ENCODE data around the gene DGKI.

DGKI gene

DNA sequence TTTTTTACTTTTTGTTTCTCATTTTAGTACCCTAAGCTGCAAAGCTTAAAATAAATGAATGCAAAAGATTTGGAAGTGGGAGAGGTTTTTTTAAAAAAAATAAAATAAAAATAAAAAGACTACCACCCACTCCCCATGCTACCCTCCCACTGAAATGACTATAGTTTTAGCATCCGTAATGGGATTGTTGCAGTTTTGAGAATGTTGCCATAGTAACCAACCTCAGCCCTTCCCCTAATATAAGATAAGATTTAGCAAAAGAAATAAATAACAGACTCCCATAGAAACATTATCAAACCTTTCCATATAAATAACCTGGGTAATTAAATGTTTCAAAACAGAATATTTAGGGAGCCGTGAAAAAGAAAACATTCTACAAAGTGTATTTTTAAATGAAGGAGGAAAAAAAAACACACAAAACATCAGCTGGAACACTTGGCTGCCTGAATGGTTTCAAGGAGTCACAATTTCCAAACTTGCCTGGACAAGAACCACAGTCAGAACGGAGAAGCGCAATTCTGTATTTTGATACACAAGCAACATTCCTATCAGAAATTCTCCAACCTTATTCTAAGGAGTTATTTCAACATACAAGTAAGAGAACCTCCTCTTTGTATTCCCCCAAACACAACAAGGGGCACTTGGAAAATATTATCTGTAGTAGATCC is 57.4 kb downstream of the DGKI start:
- DNase-seq (ENCODE audit: low read depth in 3 of 3), result no peak

DNA sequence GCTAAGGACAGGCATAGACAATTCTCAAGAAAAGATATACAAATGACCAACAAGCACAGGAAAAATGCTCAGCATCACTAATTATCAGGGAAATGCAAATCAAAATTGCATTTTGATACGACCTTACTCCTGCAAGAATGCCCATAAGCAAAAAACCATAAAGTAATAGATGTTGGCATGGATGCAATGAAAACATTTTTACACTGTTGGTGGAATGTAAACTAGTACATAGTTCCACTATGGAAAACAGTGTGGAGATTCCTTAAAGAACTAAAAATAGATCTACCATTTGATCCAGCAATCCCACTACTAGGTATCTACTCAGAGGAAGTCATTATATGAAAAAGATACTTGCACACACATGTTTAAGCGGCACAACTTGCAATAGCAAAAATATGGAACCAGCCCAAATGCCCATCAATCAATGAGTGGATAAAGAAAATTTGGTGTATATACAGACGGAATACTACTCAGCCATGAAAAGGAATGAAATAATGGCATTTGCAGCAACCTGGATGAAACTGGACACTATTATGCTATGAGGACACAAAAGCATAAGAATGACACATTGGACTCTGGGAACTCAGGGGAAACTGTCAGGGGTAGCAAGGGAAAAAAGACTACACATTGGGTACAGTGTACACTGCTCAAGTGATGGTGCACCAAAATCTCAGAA is 59.3 kb downstream of the DGKI start:
- DNase-seq (ENCODE audit: low read depth in 3 of 3), result no peak

DNA sequence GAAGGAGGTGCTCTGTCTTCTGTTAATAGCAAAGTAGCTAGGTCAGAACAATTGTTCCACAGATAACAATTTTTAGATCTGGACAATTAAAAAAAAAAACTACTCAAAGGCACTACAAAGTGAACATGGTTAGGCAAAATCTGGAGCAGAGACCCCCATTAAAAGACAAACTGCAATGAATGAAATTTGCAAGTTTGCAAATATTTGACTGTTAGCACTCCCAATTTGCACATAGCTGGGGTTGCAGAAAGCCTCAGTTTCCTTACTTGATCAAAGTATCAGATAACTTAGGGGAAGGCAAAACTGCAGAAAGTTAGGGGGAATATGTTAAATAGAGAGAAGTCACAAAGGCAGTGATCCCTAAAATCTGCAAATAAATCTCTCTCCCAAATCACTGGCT is 68.3 kb downstream of the DGKI start:
- no peak for DNase-seq (ENCODE audit: low read depth in 3 of 3)

DNA sequence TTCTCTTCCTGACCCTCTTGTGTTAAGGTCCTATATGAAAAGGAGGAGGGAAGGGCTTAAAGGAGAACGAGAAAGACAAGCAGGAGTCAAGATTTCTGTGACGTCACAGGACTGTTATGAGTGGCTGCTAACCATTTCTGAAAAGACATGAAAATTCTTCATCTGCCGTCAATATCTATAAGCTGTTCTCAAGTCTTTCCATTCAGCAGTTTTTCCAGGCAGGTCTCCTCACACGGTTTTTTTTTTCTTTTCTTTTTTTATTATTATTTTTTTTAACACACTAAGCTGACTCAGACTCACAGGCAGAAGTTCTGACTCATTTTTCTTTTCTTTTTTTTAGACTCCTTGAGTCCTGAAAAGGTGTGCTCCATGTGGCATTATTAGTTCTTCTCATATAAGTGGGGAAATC is 72.0 kb downstream of the DGKI start:
- no peak for DNase-seq (ENCODE audit: low read depth in 3 of 3)

DNA sequence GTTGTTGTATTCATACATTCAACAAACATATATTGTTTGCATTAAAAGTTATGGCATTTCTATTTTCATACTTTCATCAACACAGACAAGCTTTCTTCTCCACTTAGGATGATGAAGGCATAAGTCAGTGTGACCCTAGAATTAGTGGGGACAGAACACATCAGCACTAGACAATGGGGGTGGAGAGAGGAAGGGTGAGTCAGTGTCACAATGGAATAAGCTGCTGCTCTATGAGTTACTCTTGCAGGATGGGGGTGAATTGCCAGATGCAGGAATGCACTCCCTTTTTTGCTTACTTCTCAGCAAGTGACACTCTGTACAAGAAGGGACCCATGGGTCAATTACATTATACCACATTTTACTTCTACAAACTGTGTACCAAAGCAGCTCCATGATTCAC is 74.0 kb downstream of the DGKI start:
- DNase-seq (ENCODE audit: low read depth in 3 of 3), result no peak

DNA sequence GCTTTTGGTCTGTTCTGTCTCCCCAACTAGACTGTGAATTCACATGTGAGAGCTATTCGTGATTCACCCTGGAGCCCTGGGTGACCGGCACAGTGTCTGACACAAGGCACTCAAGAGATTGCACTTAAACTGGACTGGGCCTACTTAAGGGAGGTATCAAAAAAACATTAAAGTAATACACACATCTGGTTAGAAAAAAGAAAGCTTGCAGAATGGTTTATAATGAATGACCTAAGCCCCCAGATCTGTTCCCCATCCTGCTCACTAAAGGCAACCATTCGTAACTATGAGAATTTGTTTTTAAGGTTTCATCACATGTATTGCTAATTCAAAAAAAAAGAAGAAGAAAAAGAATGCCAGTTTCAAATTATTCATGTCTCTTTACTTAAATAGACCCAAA is 74.5 kb downstream of the DGKI start:
- no peak for DNase-seq (ENCODE audit: low read depth in 3 of 3)

DNA sequence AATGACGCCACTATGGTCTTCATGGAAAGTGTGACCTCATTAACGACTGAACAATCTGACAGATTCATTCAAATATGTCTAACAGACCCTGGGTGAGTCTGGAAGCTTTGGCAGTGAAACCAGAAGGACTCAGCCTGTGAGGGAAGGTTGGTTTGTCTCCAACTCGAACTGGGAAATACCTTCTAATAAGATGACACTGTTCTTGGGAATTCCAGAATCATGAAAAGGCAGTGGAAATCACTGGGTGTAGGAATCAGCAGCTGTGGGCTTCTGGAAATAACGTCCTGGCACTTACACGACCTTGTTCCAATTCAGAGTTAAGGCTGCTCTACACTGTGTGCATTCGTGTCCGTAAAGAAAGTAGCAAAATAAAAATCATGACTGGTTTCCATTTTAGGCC is 75.1 kb downstream of the DGKI start:
- no peak for DNase-seq (ENCODE audit: low read depth in 3 of 3)

DNA sequence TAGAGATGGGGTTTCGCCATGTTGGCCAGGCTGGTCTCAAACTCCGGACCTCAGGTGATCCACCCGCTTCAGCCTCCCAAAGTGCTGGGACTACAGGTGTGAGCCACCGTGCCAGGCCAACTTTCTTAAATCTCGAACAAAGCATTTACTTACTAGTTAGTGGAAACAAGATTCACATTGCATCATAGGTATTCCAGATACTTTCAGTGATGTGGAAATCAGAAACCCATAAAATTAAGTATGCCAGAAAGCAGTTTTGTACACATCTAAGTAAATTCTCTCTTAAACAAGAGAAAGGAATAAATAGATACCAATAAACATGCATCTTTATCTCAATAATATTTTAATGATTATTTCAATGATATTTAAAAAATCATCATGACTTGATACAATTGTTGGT is 75.5 kb downstream of the DGKI start:
- no peak for DNase-seq (ENCODE audit: low read depth in 3 of 3)

DNA sequence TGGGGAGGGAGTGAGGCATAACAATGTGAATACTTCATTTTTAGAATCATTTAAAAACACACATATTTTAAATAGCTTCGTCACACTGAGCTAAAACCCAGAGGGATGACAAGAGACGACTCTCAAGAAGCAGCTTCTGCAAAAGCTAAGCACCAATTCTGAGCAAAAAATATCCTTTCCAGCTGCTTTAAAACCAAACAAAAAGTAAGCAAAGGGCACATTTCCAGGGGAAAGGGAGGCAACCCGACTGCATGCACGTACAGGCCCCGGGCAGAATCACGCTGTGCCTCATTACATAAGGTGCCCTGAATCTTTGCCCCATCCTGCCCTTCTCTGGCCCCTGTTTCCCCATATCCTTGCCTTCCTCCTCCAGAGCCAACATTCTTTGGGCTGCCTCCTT is 78.4 kb downstream of the DGKI start:
- DNase-seq (ENCODE audit: low read depth in 3 of 3), result no peak

DNA sequence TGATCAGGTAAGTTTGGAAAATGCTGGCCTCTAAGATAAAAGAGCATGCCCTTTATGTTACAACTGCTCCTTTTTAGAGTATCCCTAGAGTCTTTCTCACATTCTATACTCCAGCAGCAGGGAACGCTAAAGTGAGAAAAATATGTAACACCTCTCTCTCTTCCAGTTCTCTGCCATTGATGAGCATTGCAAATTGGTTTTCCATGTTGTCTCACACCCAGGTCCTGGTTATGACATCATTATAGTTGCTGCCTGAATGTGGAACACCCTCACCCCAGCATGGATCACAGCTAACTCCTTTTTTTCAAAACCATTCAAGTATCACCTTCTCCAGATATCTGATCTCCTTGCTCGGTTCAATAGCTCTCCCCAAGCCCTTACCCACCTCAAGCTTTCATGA is 84.4 kb downstream of the DGKI start:
- no peak for DNase-seq (ENCODE audit: low read depth in 3 of 3)

DNA sequence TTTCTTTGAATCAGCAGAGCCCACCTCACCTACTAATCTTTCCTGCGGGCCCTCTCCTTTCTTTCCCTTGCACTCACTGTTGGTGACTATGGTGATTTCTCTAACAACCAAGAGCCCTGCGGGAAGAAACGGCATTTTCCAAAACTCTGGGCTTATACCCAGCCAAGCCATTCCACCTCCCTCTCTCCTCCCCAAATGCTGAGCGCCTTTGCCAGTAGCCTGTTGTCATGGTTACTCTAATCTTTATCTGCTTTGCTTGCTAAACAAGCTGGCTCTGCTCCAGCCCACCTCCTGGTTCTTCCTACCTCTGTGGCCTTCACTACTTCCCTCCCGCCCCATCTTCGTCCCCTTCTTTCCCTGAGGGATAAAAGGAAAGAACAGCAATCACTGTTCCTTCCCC is 86.7 kb downstream of the DGKI start:
- no peak for DNase-seq (ENCODE audit: low read depth in 3 of 3)

DNA sequence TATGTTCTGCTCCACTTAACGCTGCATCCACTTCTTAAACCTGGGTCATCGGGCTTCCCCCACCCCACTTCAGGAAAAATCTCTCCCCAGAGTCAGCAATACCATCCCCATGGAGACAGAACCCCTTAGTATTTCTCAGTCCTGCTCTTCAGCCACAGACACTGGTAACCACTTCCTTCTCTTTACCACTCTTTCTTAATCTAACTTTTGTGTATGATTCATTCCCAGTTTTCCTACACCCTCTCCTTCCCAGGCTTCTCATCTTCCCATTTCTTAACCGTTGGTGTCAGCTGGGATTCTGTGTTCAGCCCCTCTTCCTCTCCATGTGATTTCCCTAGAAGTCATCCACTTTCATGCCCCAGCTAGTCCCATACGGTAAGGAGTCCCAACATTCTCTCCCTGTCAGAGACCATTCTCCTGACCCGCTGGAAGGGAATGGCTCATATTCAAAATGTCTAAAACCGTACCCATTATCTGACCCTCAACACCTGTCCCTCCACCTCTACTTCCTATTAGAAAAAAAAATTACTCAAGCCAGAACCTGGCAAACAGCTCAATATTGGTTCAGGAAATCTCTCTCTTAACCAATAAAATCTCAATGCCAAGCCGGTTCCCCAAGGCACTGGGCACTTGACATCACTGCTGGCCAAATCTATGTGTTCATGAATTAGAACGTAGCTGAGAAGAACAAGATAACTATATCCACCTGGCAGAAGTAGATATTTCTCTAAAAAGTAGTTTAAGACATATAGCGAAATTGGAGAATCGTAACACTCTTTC is 89.4 kb downstream of the DGKI start:
- no peak for DNase-seq (ENCODE audit: low read depth in 3 of 3)

DNA sequence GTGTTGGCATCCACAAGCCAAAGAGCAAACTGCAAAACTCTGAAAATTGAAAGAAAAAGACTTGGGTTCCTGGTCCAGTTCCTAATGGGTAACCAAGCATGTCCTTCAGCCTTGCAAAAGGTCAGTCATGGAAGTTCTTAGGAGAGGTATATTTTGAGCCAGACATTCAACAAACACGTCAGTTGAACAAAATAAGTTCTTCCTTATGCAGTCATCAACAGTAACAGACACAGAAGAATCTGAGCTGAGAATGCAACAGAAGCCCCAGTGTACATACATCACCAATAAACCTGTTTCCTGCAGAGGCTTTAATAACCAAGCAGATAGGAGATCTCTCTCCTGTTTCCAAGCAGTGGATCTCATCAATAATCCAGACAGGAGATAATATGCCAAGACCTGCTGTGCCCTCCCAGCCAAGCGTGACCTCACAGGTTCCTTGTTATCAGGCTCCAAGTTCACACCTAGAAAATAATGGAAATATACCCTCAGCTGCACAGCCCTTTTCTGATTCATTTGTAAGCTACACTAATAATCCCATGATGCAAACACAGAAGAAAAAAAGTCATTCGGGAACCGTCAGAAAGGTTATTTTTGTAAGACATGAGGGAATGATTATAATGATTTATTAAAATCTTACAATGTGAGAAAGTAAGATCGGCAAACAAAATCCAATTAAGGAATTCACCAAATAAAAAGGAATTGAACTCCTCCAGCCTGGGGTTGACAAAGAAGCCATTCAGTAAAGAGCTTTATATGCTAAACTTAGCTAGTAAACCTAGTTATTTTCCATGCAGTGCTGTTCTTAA is 90.7 kb downstream of the DGKI start:
- no peak for DNase-seq (ENCODE audit: low read depth in 3 of 3)

DNA sequence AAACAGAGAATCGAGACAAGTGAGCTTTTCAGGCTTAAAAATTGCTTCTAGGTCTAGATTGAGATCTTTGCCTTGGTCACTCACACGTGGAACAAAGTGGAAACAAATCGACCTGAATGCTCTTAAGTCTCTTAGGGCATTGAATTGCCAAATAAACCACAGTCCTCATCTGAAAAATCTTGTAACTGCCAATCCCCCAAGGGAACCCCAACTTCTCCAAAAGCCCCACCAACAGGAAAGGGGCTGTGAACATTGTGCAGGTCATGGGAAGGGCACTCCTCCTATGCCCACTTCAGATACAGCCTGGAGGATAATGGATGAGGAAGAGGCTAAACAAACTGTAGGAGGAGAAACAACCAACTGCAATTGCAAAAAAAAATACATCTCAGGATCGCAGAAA is 91.3 kb downstream of the DGKI start:
- no peak for DNase-seq (ENCODE audit: low read depth in 3 of 3)

DNA sequence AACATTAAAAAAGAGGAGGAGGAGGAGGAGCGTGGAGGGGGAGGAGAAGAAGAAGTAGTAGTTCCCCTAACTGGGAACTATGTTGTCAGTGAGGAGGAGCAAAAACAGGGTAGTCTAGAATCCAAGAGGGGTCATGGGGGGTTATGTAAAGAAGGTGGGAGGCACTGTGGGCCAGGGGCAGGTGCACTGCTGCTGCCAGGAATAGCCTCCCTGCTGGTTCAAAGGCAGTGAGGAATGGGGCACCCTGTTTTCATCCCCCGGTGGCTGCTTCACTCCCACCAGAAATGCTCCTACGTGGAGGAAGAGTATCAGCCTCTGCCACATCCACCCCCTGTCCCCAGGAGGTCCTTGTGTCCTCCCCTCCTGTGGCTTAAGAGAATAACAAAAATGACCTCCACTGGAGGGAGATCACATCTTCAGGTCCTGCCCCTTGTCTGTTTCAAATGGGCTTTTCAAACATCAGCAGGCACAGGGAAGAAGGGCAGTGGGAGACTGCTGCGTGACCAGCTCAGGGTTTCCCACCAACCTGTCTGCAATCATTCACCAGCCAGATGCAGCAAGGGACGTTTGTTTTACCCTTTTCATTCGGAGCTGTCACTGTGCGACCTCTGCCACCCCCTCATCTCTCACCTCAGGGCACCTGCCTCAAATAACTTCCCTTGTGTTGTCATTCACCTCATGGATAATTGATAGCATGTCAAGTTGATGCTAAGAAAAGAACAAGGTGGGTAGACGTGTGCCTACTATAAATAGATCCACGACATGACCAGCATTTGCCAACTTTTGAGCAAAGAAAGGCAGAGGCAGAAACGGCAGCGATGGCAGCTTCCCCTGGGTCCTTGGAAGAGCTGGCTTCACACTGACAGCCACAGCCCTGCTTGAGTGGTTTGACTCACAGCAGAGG is 92.6 kb downstream of the DGKI start:
- no peak for DNase-seq (ENCODE audit: low read depth in 3 of 3)

DNA sequence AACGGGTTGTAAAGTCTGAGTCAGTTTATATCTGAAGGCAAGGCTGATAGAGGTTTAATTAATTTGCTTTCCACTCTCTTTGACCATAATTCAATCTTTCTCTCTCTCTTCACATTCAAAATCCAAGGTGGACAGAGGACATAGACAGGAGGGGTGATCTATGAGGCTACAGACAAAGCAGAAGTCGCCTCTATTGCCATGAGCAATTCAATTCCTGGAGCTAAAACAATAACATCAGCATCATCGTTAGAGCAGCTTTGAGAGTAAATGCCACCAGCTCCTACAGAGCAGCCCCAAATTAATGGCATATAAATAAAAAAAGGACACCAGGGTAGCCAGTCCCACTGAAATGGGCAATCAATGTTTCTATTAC is 93.2 kb downstream of the DGKI start:
- no peak for DNase-seq (ENCODE audit: low read depth in 3 of 3)

DNA sequence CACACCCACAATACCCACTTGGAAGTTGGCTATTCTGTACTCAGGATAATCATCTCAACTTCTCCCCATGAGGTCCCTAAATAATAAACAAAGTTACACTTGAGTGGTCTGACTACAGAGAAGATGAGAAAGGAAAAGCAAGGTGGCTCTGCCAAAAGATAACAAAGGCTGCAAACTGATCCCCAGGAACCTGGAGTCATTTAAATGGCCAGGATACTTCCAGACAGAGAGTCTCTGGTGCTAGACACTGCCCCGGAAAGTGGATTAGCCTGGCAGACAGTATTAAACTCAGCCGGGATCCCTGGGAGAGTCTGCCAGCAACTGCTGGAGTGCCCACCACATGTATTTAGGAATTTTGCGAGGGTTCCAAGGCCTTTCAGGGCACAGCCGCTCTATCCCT is 93.7 kb downstream of the DGKI start:
- no peak for DNase-seq (ENCODE audit: low read depth in 3 of 3)

DNA sequence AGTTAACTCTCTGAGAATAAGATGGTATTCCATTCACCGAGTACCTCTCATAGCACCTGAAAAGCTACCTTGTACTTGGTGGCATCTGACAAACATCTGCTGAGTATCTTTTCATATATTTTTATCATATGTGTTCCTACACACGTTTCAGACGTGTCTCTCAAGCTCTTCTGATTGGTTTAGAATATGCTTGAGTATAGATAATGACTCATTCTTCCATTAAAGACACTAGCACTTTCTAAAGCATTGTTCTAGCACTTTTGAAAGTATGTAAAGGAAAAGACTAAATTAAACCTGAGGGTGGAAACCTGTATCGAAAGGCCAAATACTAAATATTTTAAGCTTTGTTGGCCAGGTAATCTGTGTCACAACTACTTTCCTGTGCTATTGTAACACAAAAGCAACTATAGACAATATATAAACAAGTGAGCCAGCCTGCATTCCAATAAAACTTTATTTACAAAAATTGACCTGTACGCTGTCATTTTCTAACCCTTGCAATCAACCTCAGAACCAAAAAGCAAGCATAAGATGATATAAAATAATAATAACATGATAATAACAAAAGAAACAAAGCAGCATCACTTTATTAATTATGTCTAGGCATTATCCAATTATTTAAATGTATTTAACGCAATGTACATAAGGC is 95.3 kb downstream of the DGKI start:
- DNase-seq (ENCODE audit: low read depth in 3 of 3), result no peak

DNA sequence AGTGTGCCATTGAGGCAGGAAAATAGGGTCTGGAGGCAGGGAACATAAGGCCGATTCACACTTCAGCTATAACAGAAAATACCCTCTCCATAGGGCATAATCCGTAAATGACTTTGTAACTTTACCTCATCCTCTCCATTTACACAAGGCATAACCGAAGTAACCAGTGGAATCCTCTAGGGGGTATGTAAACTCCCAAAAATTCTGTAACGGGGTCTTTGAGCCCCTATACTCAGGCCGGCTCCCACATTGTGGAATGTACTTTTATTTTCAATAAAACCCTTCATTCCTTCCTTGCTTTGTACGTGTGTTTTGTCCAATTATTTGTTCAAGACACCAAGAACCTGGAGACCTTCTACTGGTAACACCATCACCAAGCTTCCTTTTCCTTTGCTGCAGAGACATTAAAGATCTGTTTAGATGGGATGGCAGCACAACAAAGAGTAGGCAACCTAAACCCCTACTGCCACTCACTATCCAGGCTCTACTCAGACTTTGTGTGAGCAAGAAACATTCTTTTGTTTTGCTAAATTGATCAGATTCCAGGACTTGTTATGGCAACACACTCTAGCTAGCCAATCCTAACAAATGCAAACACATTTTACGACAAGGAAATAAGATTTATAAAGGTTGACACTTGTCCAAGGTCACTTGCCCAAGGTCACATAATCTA is 99.3 kb downstream of the DGKI start:
- DNase-seq (ENCODE audit: low read depth in 3 of 3), result no peak

DNA sequence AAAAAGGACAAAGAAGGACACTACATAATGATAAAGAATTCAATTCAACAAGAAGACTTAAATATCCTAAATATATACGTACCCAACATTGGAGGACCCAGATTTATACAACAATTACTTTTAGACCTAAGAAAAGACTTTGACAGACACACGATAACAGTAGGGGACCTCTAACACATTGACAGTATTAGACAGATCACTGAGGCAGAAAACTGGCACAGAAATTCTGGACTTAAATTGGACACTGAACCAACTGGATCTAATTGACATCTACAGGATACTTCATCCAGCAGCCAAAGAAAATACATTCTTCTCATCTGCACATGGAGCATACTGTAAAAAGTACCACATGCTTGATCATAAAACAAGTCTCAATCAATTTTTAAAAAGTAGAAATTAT is 103.8 kb downstream of the DGKI start:
- no peak for DNase-seq (ENCODE audit: low read depth in 3 of 3)
